ENCODE measurements around the gene TMEM164.
"Not testable (repeated sequence)": the region's sequence is repeated elsewhere in the genome, so short reads cannot be mapped to it uniquely, and the experiment has no call there.

TMEM164 gene

DNA sequence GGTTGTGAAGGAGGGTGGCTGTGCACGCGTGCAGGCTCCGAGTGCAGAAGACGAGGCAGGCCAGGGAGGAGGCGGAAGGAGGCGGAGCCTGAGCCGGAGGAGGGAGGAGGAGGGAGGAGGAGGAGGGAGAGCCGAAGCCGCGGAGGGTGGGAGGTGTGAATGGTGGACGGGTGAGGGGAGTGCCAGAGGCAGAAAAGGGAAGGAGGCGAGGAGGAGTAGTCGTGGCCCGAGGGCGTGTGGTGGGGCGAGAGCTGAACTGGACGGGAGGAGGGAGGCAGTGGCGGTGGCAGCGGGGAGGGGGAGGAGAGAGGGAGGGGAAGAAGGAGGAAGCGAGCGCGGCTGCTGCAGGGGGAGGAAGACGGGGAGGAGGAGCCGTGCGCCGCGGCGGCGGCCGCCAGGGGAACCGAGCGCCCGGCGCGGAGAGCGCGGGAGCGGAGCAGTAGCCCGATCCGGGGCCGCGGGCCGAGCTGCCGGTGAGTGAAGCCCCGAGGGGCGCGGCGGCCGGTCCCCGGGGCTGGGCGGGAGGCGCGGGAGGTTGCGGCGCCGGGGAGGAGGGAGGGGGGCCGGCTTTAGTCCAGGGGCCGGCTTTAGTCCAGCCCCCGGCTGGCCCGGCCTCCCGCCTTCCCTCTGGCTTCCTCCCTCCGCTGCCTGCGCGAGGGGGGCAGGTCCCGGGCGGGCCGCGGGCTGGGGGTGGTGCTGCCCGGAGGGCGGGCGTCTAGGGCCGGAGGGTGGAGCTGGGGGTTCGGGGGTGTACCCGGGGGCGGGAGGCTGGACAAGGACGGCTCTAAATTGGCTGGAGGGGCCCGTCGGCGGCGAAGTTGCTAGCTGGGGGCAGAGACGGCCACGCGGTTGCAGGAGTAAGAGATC is at the start of gene TMEM164:
Gene TMEM164 (plus strand): TSS at position 815 of the 867 bp plus-strand sequence. CDS start 661 bp downstream, outside the sequence.
- DNase-seq (ENCODE audit: low read depth, low spot score) = peak; percentile 42

DNA sequence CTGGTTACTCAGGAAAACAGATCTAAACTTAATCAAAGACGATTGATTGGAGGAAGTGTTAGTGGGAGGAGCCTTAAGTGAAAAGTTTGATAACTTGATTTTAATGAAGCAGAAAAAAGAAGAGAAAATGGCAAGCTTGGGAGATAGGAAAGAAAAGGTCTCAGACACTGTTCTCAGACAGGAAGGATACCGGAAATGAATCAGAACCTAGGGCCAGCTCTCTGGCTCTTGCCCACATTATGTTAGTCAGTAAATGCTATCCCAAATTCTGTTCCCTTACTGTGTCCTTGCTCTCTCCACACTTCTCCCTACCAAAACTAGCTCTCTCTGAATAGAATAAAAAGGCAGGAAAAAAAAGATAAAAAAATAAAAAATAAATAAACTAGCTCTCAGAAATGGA is 48.6 kb upstream of the TMEM164 start:
- no peak for DNase-seq (ENCODE audit: low read depth, low spot score)

DNA sequence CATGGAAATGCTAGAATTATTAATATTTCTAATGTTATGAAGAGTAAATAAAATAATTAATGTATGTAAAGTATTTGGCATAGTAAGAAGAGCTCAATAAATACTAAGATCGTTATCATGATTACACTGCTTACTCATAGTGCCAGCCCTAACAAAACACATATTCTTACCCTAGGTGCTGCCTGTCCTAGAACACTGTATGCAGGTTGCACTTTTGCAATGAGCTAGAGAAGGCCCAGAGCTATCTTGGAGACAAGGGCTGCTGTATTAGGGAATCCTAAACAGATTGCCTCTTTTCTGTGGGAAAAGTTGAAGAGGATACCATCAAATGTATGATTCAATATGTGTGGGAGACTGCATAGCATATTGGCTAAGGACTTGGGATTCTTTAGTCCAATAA is 48.0 kb upstream of the TMEM164 start:
- DNase-seq (ENCODE audit: low read depth, low spot score) = no peak

DNA sequence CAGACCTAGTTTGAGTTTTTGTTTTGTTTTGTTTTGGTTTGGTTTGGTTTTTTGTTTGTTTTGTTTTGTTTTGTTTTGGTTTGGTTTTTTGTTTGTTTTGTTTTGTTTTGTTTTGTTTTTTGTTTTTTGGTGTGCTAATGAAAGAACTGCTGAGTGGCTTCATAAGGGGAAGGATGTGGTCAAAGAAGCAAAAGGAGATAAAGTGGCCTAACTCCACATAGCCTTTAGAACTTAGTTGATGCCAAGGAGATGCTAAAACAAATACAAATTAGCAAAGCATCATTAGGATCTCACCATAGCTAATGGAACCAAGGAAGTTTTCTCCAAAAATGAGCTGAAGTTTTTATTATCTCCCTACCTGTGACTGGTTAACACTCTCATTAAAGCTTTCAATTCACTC is 44.6 kb upstream of the TMEM164 start:
- no peak for DNase-seq (ENCODE audit: low read depth, low spot score)

DNA sequence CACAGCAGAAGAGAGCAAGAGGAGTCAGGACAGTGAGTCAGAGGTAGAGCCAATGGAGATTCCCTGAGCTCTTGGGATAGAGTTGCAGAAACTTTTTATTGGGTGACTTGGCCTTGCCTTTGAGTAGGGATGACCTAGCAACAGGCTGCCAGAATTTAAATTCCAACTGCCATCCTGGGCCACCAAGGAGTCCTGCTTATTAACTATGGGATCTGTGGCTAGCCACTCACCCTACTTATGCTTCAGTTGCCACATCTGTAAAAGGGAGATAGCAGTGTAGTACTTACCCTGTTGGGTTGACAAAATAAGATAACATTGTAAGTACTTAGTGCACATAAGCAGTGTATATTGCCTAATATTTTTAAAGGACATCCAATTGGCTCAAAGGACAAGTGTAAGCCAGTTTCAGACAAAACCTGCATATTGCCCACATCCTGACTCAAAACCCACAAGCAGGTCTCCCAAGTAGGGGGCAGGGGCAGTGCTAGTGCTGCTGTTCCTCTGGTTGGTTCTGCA is 43.5 kb upstream of the TMEM164 start:
- DNase-seq (ENCODE audit: low read depth, low spot score) = no peak

DNA sequence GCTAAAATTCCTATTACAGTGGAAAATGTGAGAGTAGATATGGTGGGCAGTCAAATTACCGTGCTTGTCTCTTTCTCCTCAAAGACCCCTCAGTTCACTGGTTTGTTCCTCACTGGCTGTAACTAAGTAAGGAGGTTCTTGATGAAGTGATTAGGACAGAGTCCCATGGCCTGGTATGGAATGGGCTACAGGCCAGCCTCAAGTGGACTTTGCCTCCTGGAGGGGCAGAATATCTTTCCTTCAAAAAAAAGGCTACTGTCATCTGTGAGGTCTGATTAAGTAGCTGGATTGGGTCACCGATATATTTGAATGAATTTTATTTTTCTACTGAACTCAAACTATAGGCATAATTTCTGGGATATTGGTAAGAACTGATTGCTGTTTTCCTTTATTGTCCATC is 38.5 kb upstream of the TMEM164 start:
- no peak for DNase-seq (ENCODE audit: low read depth, low spot score)

DNA sequence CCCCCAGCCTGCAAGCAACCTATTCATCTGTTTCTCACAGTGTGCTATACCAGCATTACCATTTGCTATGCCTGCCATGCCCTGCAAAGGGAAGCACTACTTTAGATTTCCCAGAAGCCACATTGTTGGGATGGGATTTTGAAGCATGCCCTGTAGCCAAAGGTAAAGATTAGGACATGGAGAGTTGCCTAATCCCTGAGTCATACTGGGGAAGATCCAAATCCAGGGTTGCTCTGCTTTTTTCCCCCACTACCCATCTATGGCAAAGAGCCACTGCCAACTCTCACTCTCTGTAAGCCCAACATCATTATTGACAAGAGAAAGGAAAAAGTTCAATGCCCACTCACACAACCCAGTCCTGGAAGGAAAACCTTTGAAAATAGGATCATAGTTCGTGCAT is 36.7 kb upstream of the TMEM164 start:
- no peak for DNase-seq (ENCODE audit: low read depth, low spot score)

DNA sequence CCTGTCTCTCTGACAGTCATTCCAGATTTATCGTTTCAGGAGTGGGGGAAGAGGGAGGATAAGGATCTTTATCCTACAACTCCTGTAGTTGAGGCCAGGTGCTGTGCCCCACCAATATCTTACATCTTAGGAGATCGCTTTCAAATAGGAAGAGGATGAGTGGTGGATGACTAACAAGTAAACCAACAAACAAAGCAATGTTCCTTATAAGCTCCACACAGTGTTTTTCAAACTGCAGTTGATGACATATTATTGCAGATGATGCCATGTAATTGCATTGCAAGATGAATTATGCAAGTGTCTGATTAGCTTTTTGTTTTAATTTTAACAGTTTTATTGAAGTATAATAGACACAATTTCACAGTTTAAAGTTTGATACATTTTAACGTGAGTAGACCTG is 35.8 kb upstream of the TMEM164 start:
- DNase-seq (ENCODE audit: low read depth, low spot score) = no peak

DNA sequence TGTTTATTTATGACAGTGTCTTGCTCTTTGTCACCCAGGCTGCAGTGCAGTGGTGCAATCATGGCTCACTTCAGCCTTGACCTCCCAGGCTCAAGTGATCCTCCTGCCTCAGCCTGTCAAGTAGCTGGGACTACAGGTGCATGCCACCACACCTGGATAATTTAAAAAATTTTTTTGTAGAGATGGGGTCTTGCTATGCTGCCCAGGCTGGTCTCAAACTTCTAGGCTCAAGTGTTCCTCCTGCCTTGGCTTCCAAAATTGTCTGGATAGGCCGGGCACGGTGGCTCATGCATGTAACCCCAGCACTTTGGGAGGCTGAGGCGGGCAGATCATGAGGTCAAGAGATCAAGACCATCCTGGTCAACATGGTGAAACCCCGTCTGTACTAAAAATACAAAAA is 32.1 kb upstream of the TMEM164 start:
- DNase-seq (ENCODE audit: low read depth, low spot score) = not testable (repeated sequence)

DNA sequence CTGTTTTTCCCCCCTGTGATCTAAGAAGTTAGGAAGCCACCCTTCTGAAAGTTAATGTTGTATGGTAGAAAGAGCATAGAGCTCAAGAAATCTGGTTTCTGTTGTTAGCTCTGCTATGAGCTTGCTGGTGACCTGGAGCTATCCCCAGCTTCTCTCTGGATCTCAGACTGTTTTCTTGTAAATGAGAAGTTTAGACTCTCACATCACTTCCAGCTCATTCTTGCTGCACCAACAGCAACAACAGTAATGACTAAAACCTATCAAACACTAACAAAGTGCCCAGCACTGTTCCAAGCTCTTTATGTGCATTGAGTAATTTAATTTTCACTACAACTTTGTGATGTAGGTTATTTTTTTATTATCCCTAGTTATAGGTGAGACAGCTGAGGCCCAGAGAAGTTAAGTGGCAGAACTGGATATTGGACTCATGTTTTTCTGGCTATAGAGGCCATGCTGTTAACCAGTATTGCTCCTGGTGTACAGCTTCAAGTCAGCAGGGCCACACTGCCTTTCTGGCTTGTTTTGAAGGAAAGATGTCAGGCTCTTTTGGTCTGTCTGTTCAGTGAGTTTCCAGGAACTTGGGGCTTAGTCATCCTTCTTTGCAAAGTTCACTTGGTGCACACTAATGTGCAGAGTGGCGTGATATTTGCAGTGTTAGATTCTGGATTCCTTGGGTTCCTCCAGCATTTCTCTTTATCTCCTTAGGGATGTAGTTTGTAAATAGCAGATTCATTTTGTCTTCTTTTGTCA is 27.8 kb upstream of the TMEM164 start:
- no peak for DNase-seq (ENCODE audit: low read depth, low spot score)

DNA sequence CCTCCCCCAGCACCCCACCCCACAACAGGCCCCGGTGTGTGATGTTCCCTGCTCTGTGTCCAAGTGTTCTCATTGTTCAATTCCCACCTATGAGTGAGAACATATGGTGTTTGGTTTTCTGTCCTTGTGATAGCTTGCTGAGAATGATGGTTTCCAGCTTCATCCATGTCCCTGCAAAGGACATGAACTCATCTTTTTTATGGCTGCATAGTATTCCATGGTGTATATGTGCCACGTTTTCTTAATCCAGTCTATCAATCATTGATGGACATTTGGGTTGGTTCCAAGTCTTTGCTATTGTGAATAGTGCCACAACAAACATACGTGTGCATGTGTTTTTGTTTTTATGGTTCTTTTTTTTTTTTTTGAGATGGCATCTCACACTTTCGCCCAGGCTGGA is 17.7 kb upstream of the TMEM164 start:
- not testable (repeated sequence) for DNase-seq (ENCODE audit: low read depth, low spot score)

DNA sequence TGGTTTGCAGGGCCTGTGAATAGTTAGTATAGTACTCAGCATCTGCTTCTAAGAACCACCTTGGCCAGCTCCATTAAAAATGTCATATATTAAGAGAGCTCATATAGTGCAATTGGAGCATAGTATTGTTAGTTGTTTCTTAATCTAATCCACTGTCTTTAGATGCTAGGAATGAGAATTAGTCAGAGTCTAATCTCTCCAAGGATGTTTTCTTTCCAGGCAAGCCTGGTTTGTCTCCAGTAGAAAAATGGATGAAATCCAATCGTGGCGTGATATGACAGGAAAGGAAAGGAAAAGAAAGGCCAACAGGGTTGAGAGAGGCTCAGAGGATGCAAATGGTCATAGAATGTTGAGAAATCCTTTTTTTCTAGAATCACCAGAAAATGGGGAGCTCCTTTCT is 15.0 kb upstream of the TMEM164 start:
- DNase-seq (ENCODE audit: low read depth, low spot score) = no peak

DNA sequence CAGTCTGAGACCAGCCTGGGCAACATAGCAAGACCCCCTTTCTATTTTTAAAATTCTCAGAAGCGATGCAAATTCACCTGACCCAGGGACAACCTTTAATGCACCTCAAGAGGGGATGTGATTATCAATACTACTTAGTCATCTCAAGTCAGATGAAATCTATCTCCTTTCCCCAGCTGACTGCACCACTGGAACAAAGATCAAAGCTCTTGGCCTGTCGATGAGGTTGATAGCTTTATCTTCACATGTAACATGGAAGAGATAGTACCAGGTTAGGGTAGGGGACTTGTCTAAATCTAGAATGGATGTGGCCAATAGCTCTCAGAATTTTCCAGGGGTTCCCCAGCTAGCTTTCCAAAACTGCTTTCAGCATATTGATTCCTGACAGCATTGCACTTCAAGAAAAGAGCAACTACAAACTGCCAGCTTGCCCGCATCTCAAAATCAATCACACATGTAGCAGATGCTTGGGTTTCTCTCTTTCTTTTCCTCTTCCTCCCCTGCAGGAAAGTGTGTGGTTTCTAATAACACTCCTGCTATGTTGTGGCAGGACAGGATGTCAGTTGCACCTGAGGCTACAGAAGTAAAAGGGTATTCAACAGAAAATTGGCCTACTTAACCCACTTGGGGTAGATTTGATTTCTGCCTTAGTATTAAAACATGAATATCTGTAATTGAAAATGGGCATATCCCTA is 12.2 kb upstream of the TMEM164 start:
- no peak for DNase-seq (ENCODE audit: low read depth, low spot score)

DNA sequence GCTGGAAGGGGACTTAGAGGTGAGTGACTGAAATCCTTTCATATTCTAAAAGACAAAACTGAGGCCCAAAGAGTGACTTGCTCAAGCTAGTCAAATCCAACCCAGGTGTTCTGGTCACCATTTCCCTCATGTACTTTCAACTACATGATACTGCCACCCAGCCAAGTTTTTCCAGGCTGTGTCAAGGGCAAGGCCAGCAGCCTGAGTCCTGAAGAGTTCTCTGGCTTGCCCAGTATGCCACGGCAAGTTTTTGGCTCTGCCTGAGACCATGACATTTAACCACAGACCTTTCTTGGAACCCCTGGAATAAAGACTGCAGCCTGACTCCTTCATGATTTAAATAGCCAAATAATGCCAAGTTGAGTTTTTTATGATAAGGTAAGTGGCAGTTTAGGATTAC is 10.7 kb upstream of the TMEM164 start:
- no peak for DNase-seq (ENCODE audit: low read depth, low spot score)

DNA sequence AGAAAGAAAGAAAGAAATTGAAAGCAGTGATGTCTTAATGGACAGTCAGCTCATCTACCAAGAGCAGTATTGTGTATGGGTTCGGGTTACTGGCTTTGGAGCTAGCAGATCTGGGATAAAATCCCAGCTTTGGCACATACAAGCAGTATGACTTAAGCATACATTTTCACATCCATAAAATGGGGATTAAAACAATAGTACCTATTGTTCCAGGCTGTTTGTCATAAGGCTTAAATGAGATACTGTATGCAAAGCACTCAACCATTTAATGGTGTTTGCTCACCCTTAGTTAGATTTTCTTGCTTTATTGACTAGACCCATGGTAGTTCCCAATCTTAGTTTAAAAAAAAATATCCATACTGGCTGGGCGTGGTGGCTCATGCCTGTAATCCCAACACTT is 7.8 kb upstream of the TMEM164 start:
- DNase-seq (ENCODE audit: low read depth, low spot score) = no peak

DNA sequence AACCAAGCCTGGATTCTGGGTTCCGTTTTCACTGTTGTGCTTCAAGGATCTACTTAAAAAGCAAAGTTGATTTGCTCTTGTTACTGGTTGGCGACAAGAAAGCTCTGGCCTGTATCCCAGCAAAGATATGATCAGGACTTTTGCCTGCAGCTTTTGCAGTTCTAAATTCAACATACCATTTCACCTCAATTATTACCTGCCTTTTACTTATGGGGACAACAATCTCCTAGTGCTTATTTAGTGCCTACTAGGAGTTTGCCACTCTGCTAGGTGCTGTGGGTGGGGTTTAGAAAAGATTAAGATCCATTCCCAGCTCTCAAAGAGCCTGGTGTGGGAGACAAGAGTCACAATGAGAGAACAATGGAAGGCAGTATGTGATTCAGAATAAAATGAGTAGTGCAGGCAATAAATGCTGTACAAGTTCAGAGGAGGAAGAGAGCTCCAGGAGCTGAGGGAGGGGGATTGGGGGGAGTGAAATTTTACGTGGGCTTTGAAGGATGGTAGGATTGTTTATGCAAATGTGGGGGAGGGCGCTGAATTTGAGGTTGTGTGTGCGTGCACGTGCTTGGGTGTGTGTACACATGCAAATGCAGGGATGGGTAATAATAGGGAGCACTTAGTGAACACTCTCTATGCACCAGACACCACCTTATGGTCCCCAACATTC is 5.0 kb upstream of the TMEM164 start:
- no peak for DNase-seq (ENCODE audit: low read depth, low spot score)

DNA sequence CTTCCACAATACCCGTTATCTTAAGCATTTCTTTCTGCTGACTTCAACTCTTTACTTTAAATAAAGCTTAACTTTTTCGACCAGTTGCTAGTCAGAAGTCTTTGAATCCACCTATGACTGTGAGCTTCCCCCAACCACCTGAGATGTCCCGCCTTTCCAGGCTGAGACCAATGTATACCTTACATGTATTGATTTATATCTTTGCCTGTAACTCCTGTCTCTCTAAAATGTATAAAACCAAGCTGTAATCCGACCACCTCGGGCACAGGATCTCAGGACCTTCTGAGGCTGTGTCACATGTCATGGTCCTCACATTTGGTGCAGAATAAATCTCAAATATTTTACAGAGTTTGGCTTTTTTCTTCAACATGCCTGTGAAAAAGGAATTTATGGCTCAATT is 2.9 kb upstream of the TMEM164 start:
- DNase-seq (ENCODE audit: low read depth, low spot score) = no peak

DNA sequence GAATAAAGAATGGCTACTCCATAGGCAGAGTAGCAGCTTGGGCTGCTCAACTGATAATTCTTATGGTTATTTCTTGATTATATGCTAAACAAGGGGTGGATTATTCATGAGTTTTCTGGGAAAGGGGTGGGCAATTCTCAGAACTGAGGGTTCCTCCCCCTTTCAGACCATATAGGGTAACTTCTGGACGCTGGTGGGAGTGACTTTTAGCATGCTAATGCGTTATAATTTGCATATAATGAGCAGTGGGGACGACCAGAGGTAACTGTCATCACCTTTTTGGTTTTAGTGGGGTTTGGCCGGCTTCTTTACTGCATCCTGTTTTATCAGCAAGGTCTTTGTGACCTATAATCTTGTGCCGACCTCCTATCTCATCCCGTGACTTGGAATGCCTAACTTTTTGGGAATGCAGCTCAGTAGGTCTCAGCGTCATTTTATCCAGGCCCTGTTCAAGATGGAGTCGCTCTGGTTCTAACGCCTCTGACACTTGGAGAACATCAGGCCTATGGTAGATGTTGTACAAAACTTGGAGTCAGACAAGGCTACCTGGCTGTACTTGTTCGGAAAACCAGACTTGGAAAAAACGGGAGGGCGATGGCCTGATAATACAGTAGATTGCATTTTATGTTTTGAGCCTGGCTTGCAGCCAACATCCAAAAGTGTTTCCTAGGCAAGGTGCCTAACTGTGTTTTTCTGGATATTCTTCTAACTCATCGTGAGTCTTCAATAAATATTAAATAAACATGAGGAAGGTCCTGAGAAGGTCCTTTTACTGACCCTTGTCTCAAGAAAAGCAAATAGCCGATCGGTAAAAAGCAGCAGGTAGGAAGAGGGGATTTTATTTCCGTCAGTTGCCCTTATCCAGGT is 1.8 kb upstream of the TMEM164 start:
- DNase-seq (ENCODE audit: low read depth, low spot score) = no peak

DNA sequence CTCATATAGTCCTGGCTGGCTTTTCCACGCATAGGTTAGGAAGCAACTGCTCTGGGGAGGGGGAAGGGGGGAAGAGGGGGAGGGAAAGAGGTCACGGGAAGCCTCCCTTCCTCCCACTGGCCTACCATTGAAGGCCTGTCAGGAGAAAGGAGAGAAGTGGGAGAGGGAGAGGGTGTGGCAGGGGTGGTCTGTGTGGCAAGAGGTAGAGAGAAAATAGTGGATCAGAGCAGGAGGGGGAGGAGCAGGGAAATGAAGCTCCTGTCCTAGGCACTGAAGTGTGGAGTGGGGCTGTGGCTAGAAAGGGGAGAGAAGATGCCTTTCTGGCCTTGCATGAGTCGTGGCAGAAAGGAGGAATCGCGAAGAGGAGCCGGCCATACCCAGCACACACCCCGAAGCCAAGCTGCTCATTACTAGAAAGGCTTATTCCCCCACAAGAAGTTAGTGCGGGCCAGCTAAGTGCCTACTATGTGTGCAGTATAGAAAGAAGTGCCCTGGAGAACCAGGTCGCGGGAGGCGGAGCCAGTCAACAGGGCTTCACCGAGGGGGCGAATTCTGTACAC is 1.1 kb upstream of the TMEM164 start:
- no peak for DNase-seq (ENCODE audit: low read depth, low spot score)
